ENCODE measurements around the gene ARL14EP. TPM values are rescaled to one million over a fixed set of nuclear protein-coding genes. Genes with fewer than 3 reads are reported as not detected.

ARL14EP gene
- total RNA-seq, 6 experiments from 2014 or later: 10.3 to 19.3 (median 14.2) TPM

- ATAC-seq (no peak), DNase-seq (no peak)
- H3K27ac ChIP-seq: no peak overlapping the region
- intact Hi-C loops (cut with DNase I): no loop called here
- H3K27me3 ChIP-seq: no peaks in the 10 kb centered on the region
- H3K4me3 ChIP-seq: no peak overlapping the region
- no peaks in the 10 kb centered on the region for H3K4me1 ChIP-seq
- TF ChIP-seq CTCF (IDR thresholded peaks at IDR 0.05) (no peak), POLR2A (IDR thresholded peaks at IDR 0.05) (no peak)
- 83% methylated on average over 5 of the region's 5 CpGs for WGBS (ENCODE audit: insufficient coverage, low coverage, low lambda C conversion rate, missing lambda C conversion rate)
- no peaks in the 10 kb centered on the region for H3K9me3 ChIP-seq
- H3K36me3 ChIP-seq: no peaks in the 10 kb centered on the region
These were observed 28.2 kb downstream of the ARL14EP start for GRCh38 chr11:30351061-30351460.

GRCh38 chr11:30356391-30356790 is 33.5 kb downstream of the ARL14EP start:
- no peak overlapping the region for H3K4me3 ChIP-seq
- H3K36me3 ChIP-seq: no peaks in the 10 kb centered on the region
- H3K27ac ChIP-seq: no peak overlapping the region
- ATAC-seq (no peak), DNase-seq (no peak)
- H3K4me1 ChIP-seq: no peaks in the 10 kb centered on the region
- no peaks in the 10 kb centered on the region for H3K9me3 ChIP-seq
- no peak for TF ChIP-seq POLR2A (IDR thresholded peaks at IDR 0.05)
- no peak for TF ChIP-seq CTCF (IDR thresholded peaks at IDR 0.05)
- intact Hi-C loops (cut with DNase I): no loop called here
- WGBS (ENCODE audit: insufficient coverage, low coverage, low lambda C conversion rate, missing lambda C conversion rate): 80% methylated on average over 4 of the region's 4 CpGs
- H3K27me3 ChIP-seq: no peaks in the 10 kb centered on the region

GRCh38 chr11:30357872-30358271 is 35.0 kb downstream of the ARL14EP start:
- ATAC-seq (no peak), DNase-seq (no peak)
- intact Hi-C loops (cut with DNase I): no loop called here
- Histone ChIP-seq H3K27ac (no peak overlapping the region), H3K4me1 (no peaks in the 10 kb centered on the region), H3K36me3 (no peaks in the 10 kb centered on the region), H3K9me3 (no peaks in the 10 kb centered on the region), H3K4me3 (no peak overlapping the region), H3K27me3 (no peaks in the 10 kb centered on the region)
- TF ChIP-seq CTCF (IDR thresholded peaks at IDR 0.05): no peak
- no peak for TF ChIP-seq POLR2A (IDR thresholded peaks at IDR 0.05)
- WGBS (ENCODE audit: insufficient coverage, low coverage, low lambda C conversion rate, missing lambda C conversion rate): 22% methylated on average over 1 of the region's 1 CpG

- intact Hi-C loops (cut with DNase I): no loop called here
- no peaks in the 10 kb centered on the region for H3K4me1 ChIP-seq
- no peak for DNase-seq
- no peaks in the 10 kb centered on the region for H3K36me3 ChIP-seq
- H3K27me3 ChIP-seq: no peaks in the 10 kb centered on the region
- no peak overlapping the region for H3K27ac ChIP-seq
- WGBS (ENCODE audit: insufficient coverage, low coverage, low lambda C conversion rate, missing lambda C conversion rate): 75% methylated on average over 2 of the region's 2 CpGs
- H3K4me3 ChIP-seq: no peak overlapping the region
- no peak for TF ChIP-seq POLR2A (IDR thresholded peaks at IDR 0.05)
- no peak for TF ChIP-seq CTCF (IDR thresholded peaks at IDR 0.05)
- no peaks in the 10 kb centered on the region for H3K9me3 ChIP-seq
- no peak for ATAC-seq
These were observed 35.6 kb downstream of the ARL14EP start for GRCh38 chr11:30358536-30358935.

- Histone ChIP-seq H3K4me1 (no peaks in the 10 kb centered on the region), H3K36me3 (no peaks in the 10 kb centered on the region), H3K9me3 (no peaks in the 10 kb centered on the region), H3K27ac (no peak overlapping the region), H3K27me3 (no peaks in the 10 kb centered on the region), H3K4me3 (no peak overlapping the region)
- DNase-seq (no peak), ATAC-seq (no peak)
- TF ChIP-seq POLR2A (IDR thresholded peaks at IDR 0.05) (no peak), CTCF (IDR thresholded peaks at IDR 0.05) (no peak)
- intact Hi-C loops (cut with DNase I): no loop called here
These were observed 37.8 kb downstream of the ARL14EP start for GRCh38 chr11:30360741-30361140.
